Panc1 (cell line): ENCODE data around the gene RETREG1. TPM values are rescaled to one million over a fixed set of nuclear protein-coding genes. Genes with fewer than 3 reads are reported as not detected.

ENCODE experiments used
- ATAC-seq: fragments of 200-7000 bp; cut with Tn5 transposase; 2 replicates; pipeline ENCODE4 v1.9.1; 2020; ENCODE audit warnings: mild to moderate bottlenecking, moderate library complexity
- BruUV-seq: library from RNA; stranded (reverse); fragments of 400-500 nt; replicated peaks from 2 replicates; lab custom pipeline; 2021; lab: Mats Ljungman, UMichigan
- CTCF ChIA-PET: fragments of 300-600 bp; sonication (Branson Sonifier 250); formaldehyde crosslinking; loops from one replicate; lab custom pipeline; 2022; ENCODE audit warnings: antibody characterized with exemption; lab: Charles Lee
- POLR2A ChIA-PET: fragments of 300-600 bp; sonication (Branson Sonifier 250); formaldehyde crosslinking; loops from one replicate; lab custom pipeline; 2022; ENCODE audit warnings: antibody characterized with exemption; lab: Charles Lee
- DNase-seq: peaks from one replicate; pipeline ENCODE4 v3.0.0-alpha.2; 2010; ENCODE audit warnings: low read depth, low spot score
- H3K27ac ChIP-seq: 2 replicates; pipeline ENCODE4 v1.5.1; 2011; ENCODE audit warnings: mild to moderate bottlenecking, low read length, inconsistent platforms
- H3K27me3 ChIP-seq: fragments of 200-500 bp; sonication (Bioruptor generic); 2 replicates; pipeline ENCODE4 v1.6.0; 2014; ENCODE audit warnings: low read length, inconsistent platforms; ENCODE audit not compliant: control insufficient read depth, insufficient read depth
- H3K36me3 ChIP-seq: fragments of 200-500 bp; sonication (Bioruptor generic); 2 replicates; pipeline ENCODE4 v1.5.1; 2014; ENCODE audit warnings: inconsistent platforms, mild to moderate bottlenecking, low read length, moderate library complexity; ENCODE audit not compliant: control insufficient read depth, insufficient read depth
- H3K4me1 ChIP-seq: 2 replicates; pipeline ENCODE4 v1.5.1; 2011; ENCODE audit warnings: inconsistent platforms, mild to moderate bottlenecking, low read length, moderate library complexity; ENCODE audit not compliant: control insufficient read depth, insufficient read depth
- H3K4me3 ChIP-seq, 2 experiments: 2 replicates each; pipeline ENCODE4 v1.5.1; 2011 to 2012; ENCODE audit warnings: low read depth in 2 of 2, low read length in 2 of 2, mild to moderate bottlenecking in 2 of 2, inconsistent platforms in 1 of 2, moderate library complexity in 1 of 2
- H3K9me3 ChIP-seq: fragments of 200-500 bp; sonication (Bioruptor generic); 2 replicates; pipeline ENCODE4 v1.5.1; 2014; ENCODE audit warnings: low read depth, mild to moderate bottlenecking, inconsistent platforms, low read length, moderate library complexity; ENCODE audit not compliant: control insufficient read depth, insufficient read depth
- CTCF ChIP-seq: fragments of 450-650 bp; IDR thresholded peaks from 2 replicates; pipeline ENCODE4 v1.5.1; 2017; ENCODE audit warnings: mild to moderate bottlenecking
- POLR2AphosphoS5 ChIP-seq: IDR thresholded peaks from 2 replicates; pipeline ENCODE4 v1.6.1; 2012; ENCODE audit warnings: mild to moderate bottlenecking, low read depth, low read length, moderate library complexity
- REST ChIP-seq, 2 experiments: IDR thresholded peaks; 2 replicates each; pipeline ENCODE4 v1.6.1; 2011 to 2012; ENCODE audit warnings: low read depth in 2 of 2, control low read depth in 1 of 2, low read length in 1 of 2, mild to moderate bottlenecking in 1 of 2, moderate library complexity in 1 of 2; ENCODE audit not compliant: insufficient read depth in 1 of 2
- SIN3A ChIP-seq: IDR thresholded peaks from 2 replicates; pipeline ENCODE4 v1.6.1; 2012; ENCODE audit warnings: low read depth, mild to moderate bottlenecking, low read length, moderate library complexity, borderline replicate concordance; ENCODE audit not compliant: insufficient read depth
- TCF7L2 ChIP-seq: IDR thresholded peaks from 2 replicates; pipeline ENCODE4 v1.6.1; 2011; ENCODE audit warnings: mild to moderate bottlenecking, low read depth, low read length, inconsistent platforms
- in situ Hi-C: cut with HindIII; loops from 2 replicates; pipeline ENCODE4 v1.10.0; 2016; ENCODE audit warnings: low sequenced_read_pairs, low pct_unique_long_range_greater_than_20kb
- intact Hi-C: fragments of 100-400 bp; cut with micrococcal nuclease; formaldehyde crosslinking; loops from one replicate; pipeline ENCODE4 v1.10.0; 2022; ENCODE audit not compliant: unreplicated experiment
- total RNA-seq: library from RNA; stranded (reverse); gene quantifications from one replicate; pipeline ENCODE4 v1.2.1, GENCODE V29; 2021; ENCODE audit not compliant: unreplicated experiment

The RETREG1 gene
- total RNA-seq, 1 experiment from 2014 or later, result 0.74 TPM

GRCh38 chr5:16518606-16519005 lies 98.2 kb downstream of the RETREG1 start:
- intact Hi-C loops, result no loop called here
- POLR2A ChIA-PET, result no interaction called here
- no peak for DNase-seq
- CTCF ChIA-PET, result no interaction called here
- H3K27me3 ChIP-seq, result peaks cover 2% of the 10 kb centered on the region
- TF ChIP-seq SIN3A (no peak), TCF7L2 (no peak), REST (IDR thresholded peaks at IDR 0.05; ENCODE audit: insufficient read depth in 1 of 2, low read depth in 2 of 2, low read length in 1 of 2) (no peak), POLR2AphosphoS5 (no peak), CTCF (no peak)
- no peaks in the 10 kb centered on the region for H3K9me3 ChIP-seq
- H3K4me3 ChIP-seq, result no peak overlapping the region
- H3K4me1 ChIP-seq, result no peaks in the 10 kb centered on the region; the same call in 1 of the 2 replicates
- H3K36me3 ChIP-seq, result no peaks in the 10 kb centered on the region
- H3K27ac ChIP-seq, result no peak overlapping the region
- ATAC-seq, result no peak
- BruUV-seq, result no TSS peak
- in situ Hi-C loops, result no loop called here

- no peak for DNase-seq
- Histone ChIP-seq H3K4me1 (no peaks in the 10 kb centered on the region), H3K9me3 (no peaks in the 10 kb centered on the region), H3K4me3 (no peak overlapping the region), H3K27ac (no peak overlapping the region), H3K27me3 (0 out of 2 replicates have a peak, but pooled peaks cover 2% of the 10 kb centered on the region), H3K36me3 (no peaks in the 10 kb centered on the region)
- ATAC-seq, result no peak
- ChIA-PET CTCF (no interaction called here), POLR2A (no interaction called here)
- BruUV-seq, result no TSS peak
- intact Hi-C loops (no loop called here), in situ Hi-C loops (no loop called here)
- TF ChIP-seq POLR2AphosphoS5 (no peak), SIN3A (no peak), TCF7L2 (no peak), CTCF (no peak), REST (IDR thresholded peaks at IDR 0.05; ENCODE audit: insufficient read depth in 1 of 2, low read depth in 2 of 2, low read length in 1 of 2) (no peak)
Measured at GRCh38 chr5:16515532-16515931, 101.3 kb downstream of the RETREG1 start.
